ENCODE results near the gene POLG2.
"Not testable (repeated sequence)": the region's sequence is repeated elsewhere in the genome, so short reads cannot be mapped to it uniquely, and the experiment has no call there.

The POLG2 gene

DNA sequence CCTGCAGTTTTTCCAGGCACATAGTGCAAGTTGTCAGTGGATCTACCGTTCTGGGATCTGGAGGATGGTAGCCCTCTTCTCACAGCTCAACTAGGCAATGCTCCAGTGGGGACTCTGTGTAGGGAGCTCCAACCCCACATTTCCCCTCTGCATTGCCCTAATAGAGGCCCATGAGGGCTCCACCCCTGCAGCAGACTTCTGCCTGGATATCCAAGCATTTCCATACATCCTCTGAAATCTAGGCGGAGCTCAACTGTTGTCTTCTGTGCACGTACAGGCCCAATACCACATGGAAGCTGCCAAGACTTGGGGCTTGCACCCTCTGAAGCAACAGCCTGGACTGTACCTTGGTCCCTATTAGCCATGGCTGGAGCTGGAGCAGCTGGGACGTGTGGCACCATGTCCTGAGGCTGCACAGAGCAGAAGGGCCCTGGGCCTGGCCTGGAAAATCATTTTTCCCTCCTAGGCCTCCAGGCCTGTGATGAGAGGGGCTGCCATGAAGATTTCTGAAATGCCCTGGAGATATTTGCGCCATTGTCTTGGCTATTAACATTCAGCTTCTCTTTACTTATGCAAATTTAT is 58.8 kb downstream of the POLG2 start:
- no peak for DNase-seq

DNA sequence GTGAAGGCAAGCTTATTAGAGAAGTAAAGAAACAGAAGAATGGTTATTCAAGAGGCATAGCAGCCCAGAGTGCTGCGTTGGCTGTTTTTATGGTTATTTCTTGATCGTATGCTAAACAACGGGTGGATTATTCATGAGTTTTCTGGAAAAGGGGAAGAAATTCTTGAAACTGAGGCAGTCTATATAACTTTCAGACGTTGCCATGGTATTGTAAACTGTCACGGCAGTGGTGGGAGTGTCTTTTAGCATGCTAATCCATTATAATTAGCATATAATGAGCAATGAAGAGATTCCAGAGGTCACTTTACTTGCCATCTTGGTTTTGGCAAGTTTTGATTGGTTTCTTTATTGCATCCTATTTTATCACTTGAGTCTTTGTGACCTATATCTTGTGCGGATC is 65.3 kb downstream of the POLG2 start:
- no peak for DNase-seq

GRCh38 chr17:64430036-64430435 is 66.8 kb downstream of the POLG2 start:
- not testable (repeated sequence) for DNase-seq

DNA sequence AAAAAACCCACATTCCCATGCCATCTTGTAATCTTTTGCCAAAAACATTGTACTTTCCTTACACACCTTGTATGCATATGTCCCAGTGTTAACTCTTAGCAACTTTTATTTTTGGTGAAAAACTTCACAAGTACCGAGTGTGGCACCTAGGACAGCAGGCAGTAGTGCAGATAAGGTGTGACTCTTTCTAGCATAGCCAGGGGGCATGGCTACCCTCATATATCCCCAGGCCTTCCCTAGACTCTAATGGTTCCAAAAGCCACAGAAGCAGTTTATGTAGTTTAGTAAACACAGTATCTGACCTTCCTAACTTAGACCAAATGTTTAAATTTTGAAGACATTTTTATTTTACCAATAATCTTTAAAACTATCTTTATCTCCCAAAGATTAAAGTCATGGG is 68.4 kb downstream of the POLG2 start:
- DNase-seq, result no peak
